Measurements from ENCODE around the gene TUBB2A. TPM values are rescaled to one million over a fixed set of nuclear protein-coding genes. Genes with fewer than 3 reads are reported as not detected.
A peak's percentile ranks its signal among the peaks of the same experiment; 100 is the strongest.
"Not testable (repeated sequence)": the region's sequence is repeated elsewhere in the genome, so short reads cannot be mapped to it uniquely, and the experiment has no call there.

The TUBB2A gene
- 45.6 and 100 TPM in 2 replicates for total RNA-seq

- no peak for DNase-seq (ENCODE audit: low read depth, low spot score)
Observed at GRCh38 chr6:3157131-3157933, at the start of gene TUBB2A. TSS of gene TUBB2A (minus strand) at chr6:3157544. CDS start at chr6:3157463, 81 bp downstream.

GRCh38 chr6:3206339-3207015, 49.1 kb upstream of the TUBB2A start:
- no peak for DNase-seq (ENCODE audit: low read depth, low spot score)

GRCh38 chr6:3205913-3206312, 48.6 kb upstream of the TUBB2A start:
- DNase-seq (ENCODE audit: low read depth, low spot score), result no peak

GRCh38 chr6:3204921-3205320, 47.6 kb upstream of the TUBB2A start:
- DNase-seq (ENCODE audit: low read depth, low spot score), result no peak

GRCh38 chr6:3202999-3203696, 45.8 kb upstream of the TUBB2A start:
- DNase-seq (ENCODE audit: low read depth, low spot score), result no peak

- no peak for DNase-seq (ENCODE audit: low read depth, low spot score)
Observed at GRCh38 chr6:3201388-3201787, 44.0 kb upstream of the TUBB2A start.

- no peak for DNase-seq (ENCODE audit: low read depth, low spot score)
Observed at GRCh38 chr6:3200682-3201081, 43.3 kb upstream of the TUBB2A start.

- no peak for DNase-seq (ENCODE audit: low read depth, low spot score)
Observed at GRCh38 chr6:3199382-3199781, 42.0 kb upstream of the TUBB2A start.

GRCh38 chr6:3197734-3198133, 40.4 kb upstream of the TUBB2A start:
- not testable (repeated sequence) for DNase-seq (ENCODE audit: low read depth, low spot score)

GRCh38 chr6:3196770-3197169, 39.4 kb upstream of the TUBB2A start:
- DNase-seq (ENCODE audit: low read depth, low spot score), result no peak

- DNase-seq (ENCODE audit: low read depth, low spot score), result no peak
Observed at GRCh38 chr6:3195695-3196497, 38.6 kb upstream of the TUBB2A start.

- no peak for DNase-seq (ENCODE audit: low read depth, low spot score)
Observed at GRCh38 chr6:3195420-3195694, 38.0 kb upstream of the TUBB2A start.

GRCh38 chr6:3194535-3195419, 37.4 kb upstream of the TUBB2A start:
- DNase-seq (ENCODE audit: low read depth, low spot score), result peak; percentile 49

GRCh38 chr6:3193102-3193849, 35.9 kb upstream of the TUBB2A start:
- no peak for DNase-seq (ENCODE audit: low read depth, low spot score)

- DNase-seq (ENCODE audit: low read depth, low spot score), result no peak
Observed at GRCh38 chr6:3190779-3191178, 33.4 kb upstream of the TUBB2A start.

GRCh38 chr6:3190056-3190455, 32.7 kb upstream of the TUBB2A start:
- no peak for DNase-seq (ENCODE audit: low read depth, low spot score)

GRCh38 chr6:3189192-3189591, 31.8 kb upstream of the TUBB2A start:
- DNase-seq (ENCODE audit: low read depth, low spot score), result not testable (repeated sequence)

GRCh38 chr6:3188262-3188661, 30.9 kb upstream of the TUBB2A start:
- no peak for DNase-seq (ENCODE audit: low read depth, low spot score)

GRCh38 chr6:3186974-3187382, 29.6 kb upstream of the TUBB2A start:
- DNase-seq (ENCODE audit: low read depth, low spot score), result no peak

GRCh38 chr6:3183066-3183465, 25.7 kb upstream of the TUBB2A start:
- DNase-seq (ENCODE audit: low read depth, low spot score), result no peak

All from pulmonary artery endothelial cell (primary cell).